Measurements from ENCODE around the gene BUB1B.

The BUB1B gene

GRCh38 chr15:40244961-40245523 is 84.2 kb downstream of the BUB1B start:
- peak overlapping the region; percentile 66 for H3K27ac ChIP-seq
- TF ChIP-seq ZFX (IDR thresholded peaks at IDR 0.05; ENCODE audit: borderline replicate concordance), result no peak
- TF ChIP-seq, protein P1, sequence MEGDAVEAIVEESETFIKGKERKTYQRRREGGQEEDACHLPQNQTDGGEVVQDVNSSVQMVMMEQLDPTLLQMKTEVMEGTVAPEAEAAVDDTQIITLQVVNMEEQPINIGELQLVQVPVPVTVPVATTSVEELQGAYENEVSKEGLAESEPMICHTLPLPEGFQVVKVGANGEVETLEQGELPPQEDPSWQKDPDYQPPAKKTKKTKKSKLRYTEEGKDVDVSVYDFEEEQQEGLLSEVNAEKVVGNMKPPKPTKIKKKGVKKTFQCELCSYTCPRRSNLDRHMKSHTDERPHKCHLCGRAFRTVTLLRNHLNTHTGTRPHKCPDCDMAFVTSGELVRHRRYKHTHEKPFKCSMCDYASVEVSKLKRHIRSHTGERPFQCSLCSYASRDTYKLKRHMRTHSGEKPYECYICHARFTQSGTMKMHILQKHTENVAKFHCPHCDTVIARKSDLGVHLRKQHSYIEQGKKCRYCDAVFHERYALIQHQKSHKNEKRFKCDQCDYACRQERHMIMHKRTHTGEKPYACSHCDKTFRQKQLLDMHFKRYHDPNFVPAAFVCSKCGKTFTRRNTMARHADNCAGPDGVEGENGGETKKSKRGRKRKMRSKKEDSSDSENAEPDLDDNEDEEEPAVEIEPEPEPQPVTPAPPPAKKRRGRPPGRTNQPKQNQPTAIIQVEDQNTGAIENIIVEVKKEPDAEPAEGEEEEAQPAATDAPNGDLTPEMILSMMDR (IDR thresholded peaks at IDR 0.05), result no peak

- H3K27ac ChIP-seq, result peak overlapping the region; percentile 66
- TF ChIP-seq, protein P1 (IDR thresholded peaks at IDR 0.05), result no peak
- TF ChIP-seq ZFX (IDR thresholded peaks at IDR 0.05; ENCODE audit: borderline replicate concordance), result no peak
Measured at GRCh38 chr15:40245666-40246450, 85.0 kb downstream of the BUB1B start.

- H3K27ac ChIP-seq, result no peak overlapping the region
- TF ChIP-seq, protein P1 (IDR thresholded peaks at IDR 0.05), result no peak
Measured at GRCh38 chr15:40246496-40247280, 85.8 kb downstream of the BUB1B start.

DNA sequence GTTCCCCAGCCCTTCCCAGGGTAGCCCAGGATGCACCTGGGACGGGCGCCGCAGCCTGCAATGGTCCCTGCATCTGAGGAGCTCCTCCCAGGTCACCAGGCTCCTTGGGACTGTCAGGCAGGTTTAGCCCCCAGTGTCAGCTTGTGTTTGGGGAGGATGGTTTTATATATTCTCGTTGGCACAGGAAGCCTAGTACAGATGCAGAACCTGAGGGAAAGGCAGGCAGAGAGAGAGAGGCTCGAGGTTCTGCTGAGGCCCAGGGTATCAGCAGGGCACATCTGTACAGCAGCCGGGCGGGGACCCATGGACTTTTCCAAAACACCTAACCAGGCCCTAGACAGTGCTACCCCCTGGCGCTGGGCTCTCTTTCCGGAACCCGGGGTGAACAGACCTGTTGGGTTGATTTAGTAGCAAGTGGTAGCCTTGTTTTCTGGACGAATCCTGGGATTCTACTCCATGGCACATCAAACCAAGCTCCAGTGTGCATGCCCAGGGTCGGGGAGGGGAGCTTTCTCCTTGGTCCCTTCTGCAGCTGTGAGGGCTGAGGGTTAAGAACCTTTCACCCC is 86.6 kb downstream of the BUB1B start:
- no peak overlapping the region for H3K27ac ChIP-seq
- TF ChIP-seq, protein P1 (IDR thresholded peaks at IDR 0.05), result no peak
- no peak for TF ChIP-seq ZFX (IDR thresholded peaks at IDR 0.05; ENCODE audit: borderline replicate concordance)

DNA sequence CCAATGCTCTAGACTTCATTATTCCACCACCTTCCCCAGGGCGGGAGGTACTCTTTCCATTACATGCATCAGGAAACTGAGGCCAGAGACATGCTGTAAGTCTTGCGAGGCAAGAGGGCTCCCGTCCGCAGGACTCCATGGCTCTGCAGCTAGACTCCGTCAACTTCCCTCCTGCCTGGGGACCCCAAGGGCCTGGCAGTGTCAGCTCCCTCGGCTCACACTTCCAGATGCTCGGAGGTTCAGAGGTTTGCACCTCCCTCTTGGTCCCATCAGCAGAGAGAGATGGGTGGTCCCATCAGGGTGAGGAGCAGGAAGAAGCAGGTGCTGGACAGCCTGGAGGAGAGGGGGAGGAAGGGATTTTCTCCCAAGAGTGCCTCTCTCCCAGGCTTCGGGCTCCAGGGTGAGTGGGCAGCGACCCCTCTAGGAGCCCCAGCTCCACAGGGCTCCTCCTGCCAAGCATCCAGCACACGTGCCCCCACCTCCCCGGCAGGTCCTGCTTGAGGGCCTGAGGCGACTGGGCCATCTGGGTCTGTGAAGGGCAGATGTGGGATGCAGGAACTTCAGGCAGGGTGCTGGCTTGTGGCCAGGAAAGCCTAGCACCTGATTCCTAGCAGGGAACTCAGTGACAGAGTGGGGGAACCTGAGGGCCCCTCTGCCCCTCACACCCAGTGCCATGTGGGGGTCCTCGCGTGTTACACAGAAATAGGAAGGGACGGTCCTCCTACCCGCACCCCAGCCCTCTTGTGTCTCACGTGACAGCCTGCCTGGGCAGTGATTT is 87.3 kb downstream of the BUB1B start:
- no peak overlapping the region for H3K27ac ChIP-seq
- TF ChIP-seq, protein P1 (IDR thresholded peaks at IDR 0.05), result no peak
- no peak for TF ChIP-seq ZFX (IDR thresholded peaks at IDR 0.05; ENCODE audit: borderline replicate concordance)

DNA sequence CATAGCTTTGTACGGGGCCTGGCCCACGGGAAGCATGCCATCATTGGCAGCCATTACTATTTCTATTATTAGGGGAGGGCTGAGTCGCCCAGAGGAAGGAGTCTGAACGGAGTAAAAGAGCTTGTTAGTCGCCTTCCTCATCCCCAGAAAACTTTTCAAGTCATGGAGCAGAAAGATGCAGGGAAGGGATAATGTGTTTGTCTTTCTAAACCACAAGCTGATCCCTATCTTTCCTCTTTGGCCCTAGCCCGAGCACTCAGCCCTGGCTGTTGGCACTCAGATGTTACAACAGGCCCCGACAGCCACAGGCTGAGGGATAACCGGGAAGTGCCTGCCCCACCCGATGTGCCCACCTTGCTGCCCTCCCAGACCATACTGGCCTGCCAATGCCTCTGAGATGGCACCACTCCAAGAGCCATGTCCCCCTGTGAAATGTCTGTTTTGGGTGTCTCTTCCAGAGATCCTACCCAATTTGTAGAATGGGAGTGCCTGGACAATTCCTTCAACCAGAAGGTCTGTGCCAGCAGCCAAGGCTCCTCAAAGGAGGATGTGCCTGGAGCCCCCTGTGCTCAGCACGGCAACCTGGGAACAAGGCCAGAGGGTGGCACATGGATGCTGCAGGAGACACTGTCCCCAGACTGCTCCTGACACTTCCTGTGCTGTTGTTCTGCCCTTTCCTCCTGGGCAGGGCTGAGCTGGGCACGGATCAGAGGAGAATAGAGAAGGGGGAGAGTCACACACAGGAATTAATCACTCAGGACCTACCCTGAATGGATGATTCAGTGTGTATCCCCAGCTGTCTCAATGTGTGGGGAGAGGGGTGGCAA is 88.8 kb downstream of the BUB1B start:
- TF ChIP-seq, protein P1 (IDR thresholded peaks at IDR 0.05), result no peak
- TF ChIP-seq ZFX (IDR thresholded peaks at IDR 0.05; ENCODE audit: borderline replicate concordance), result no peak
- H3K27ac ChIP-seq, result no peak overlapping the region
